GM11168 (cell line): Measurements from ENCODE around the gene G6PC2.
"Not testable (repeated sequence)": the region's sequence is repeated elsewhere in the genome, so short reads cannot be mapped to it uniquely, and the experiment has no call there.

Source experiments
- in situ Hi-C: fragments of 300-500 bp; cut with MboI; formaldehyde crosslinking; loops from one replicate; pipeline ENCODE4 v1.12.0; 2022; ENCODE audit warnings: low sequenced_read_pairs; ENCODE audit not compliant: unreplicated experiment

The G6PC2 gene, protein sequence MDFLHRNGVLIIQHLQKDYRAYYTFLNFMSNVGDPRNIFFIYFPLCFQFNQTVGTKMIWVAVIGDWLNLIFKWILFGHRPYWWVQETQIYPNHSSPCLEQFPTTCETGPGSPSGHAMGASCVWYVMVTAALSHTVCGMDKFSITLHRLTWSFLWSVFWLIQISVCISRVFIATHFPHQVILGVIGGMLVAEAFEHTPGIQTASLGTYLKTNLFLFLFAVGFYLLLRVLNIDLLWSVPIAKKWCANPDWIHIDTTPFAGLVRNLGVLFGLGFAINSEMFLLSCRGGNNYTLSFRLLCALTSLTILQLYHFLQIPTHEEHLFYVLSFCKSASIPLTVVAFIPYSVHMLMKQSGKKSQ

DNA sequence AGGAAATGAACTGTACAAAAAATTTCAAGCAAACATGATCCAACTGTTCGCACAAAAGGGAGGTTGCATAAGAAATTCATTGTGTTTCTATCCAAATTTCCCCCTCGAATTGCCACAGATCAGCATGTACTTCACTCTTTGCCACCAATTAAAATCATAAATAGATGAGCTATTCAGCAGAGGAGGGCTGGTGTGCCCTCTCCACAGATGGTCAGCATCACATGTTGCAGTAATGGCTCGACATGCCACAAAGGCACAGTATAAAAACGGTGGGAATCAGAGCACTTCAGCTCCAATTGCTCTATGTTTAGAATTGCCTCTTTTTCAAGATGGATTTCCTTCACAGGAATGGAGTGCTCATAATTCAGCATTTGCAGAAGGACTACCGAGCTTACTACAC is at the start of gene G6PC2:
Gene G6PC2, plus strand, starts transcription at position 289 of the 400 bp plus-strand sequence. Its CDS starts 41 bp downstream, at position 330.
- in situ Hi-C loops, result loop anchor here (25.0 kb wide), 1 partner anchor 739 kb away; no protein-coding TSS in a partner anchor

DNA sequence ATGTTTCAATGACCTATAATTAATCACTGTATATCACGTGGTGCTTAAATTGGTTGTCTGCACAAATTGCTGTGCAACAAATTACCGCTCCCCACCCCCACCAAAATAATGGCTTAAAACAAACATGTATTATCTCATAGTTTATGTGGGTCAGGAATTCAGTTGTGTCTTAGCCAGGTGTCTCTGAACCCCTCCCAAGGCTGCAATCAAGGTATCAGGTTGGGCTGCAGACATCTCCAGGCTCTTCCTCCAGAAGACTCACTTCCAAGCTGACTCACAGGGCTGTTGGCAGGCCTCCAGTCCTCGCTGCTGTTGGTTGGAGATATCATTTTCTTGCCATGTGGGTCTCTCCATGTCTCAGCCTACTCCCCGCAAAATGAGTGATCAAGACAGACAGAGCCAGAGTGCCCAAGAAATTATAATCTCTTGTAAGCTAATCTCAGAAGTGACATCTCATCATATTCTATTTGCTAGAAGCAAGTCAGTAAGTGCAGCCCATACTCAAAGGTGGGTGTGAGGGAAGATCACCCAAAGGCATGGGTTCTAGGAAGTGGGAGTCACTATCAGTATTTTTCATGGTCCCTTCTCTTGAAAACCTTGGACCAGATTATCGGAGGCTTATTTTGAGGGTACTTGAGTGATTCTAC is 49.3 kb upstream of the G6PC2 start:
- in situ Hi-C loops, result no loop called here

- in situ Hi-C loops, result no loop called here
These were observed 48.6 kb upstream of the G6PC2 start for GRCh38 chr2:168852481-168852880.

DNA sequence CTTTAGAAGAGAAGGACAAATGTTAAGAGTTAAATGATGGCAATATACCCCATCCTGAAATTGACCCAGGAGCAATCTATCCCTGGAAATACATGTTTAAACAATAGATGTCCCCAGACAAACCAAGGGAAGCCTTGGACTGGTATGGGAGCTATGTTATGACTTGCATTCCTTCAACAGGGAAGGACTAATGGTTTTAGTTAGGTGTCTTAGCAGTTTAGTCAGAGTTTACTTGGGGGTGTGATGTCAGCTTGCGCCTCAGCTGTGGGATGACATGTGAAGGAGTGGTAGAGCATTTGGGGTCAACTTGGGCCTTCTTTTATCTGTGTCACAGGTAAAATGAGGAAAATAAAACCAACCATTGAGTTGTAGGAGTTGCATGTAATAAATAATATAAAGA is 47.6 kb upstream of the G6PC2 start:
- in situ Hi-C loops, result no loop called here

- in situ Hi-C loops, result no loop called here
These were observed 46.4 kb upstream of the G6PC2 start for GRCh38 chr2:168854651-168855050.

GRCh38 chr2:168855601-168856000 is 45.5 kb upstream of the G6PC2 start:
- in situ Hi-C loops, result no loop called here

DNA sequence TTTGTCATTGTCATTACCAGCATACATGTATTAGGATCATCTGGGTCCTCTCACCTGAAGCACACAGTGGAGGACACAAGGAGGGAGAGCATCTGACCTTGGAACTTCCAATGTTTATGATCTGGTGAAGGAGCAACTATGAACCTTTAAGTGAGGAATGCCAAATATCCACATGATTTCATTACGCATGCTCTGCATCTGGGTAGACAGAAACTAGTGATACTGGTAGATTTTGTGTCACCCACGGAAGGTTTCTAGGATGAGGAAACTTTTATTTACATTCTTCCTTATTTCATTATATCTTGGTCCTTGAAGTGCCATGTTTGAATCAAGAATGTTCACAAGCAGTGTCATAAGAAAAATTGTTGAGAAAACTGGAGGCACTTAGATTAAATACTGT is 42.9 kb upstream of the G6PC2 start:
- in situ Hi-C loops, result no loop called here

- in situ Hi-C loops, result not testable (repeated sequence)
These were observed 33.9 kb upstream of the G6PC2 start for GRCh38 chr2:168867164-168867563.

DNA sequence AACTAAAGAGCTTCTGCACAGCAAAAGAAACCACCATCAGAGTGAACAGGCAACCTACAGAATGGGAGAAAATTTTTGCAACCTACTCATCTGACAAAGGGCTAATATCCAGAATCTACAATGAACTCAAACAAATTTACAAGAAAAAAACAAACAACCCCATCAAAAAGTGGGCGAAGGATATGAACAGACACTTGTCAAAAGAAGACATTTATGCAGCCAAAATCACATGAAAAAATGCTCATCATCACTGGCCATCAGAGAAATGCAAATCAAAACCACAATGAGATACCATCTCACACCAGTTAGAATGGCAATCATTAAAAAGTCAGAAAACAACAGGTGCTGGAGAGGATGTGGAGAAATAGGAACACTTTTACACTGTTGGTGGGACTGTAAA is 30.7 kb upstream of the G6PC2 start:
- in situ Hi-C loops, result not testable (repeated sequence)

DNA sequence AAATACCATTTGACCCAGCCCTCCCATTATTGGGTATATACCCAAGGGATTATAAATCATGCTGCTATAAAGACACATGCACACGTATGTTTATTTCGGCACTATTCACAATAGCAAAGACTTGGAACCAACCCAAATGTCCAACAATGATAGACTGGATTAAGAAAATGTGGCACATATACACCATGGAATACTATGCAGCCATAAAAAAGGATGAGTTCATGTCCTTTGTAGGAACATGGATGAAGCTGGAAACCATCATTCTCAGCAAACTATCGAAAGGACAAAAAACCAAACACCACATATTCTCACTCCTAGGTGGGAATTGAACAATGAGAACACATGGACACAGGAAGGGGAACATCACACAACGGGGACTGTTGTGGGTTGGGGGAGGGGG is 30.3 kb upstream of the G6PC2 start:
- in situ Hi-C loops, result not testable (repeated sequence)

- in situ Hi-C loops, result no loop called here
These were observed 26.6 kb upstream of the G6PC2 start for GRCh38 chr2:168874368-168875054.

DNA sequence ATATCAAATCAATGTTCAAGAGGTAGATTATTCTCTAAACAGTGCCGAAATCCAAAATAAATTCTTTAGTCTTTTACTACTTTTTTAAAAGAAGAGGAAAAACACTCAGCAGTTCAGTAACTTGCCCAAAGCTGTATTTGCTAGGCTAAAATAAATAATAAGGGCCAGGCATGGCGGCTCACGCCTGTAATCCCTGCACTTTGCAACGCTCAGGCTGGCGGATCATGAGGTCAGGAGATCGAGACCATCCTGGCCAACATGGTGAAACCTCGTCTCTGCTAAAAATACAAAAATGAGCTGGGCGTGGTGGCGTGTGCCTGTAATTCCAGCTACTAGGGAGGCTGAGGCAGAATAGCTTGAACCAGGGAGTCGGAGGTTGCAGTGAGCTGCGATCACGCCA is 18.9 kb upstream of the G6PC2 start:
- in situ Hi-C loops, result not testable (repeated sequence)

- in situ Hi-C loops, result no loop called here
These were observed 16.1 kb upstream of the G6PC2 start for GRCh38 chr2:168884975-168885374.

GRCh38 chr2:168889635-168890005 is 11.5 kb upstream of the G6PC2 start:
- in situ Hi-C loops, result no loop called here

- in situ Hi-C loops, result no loop called here
These were observed 10.9 kb upstream of the G6PC2 start, which contains the start of gene SPC25 for GRCh38 chr2:168890006-168890782. Gene SPC25 (minus strand): TSS chr2:168890430. CDS start chr2:168889519, 911 bp downstream.

DNA sequence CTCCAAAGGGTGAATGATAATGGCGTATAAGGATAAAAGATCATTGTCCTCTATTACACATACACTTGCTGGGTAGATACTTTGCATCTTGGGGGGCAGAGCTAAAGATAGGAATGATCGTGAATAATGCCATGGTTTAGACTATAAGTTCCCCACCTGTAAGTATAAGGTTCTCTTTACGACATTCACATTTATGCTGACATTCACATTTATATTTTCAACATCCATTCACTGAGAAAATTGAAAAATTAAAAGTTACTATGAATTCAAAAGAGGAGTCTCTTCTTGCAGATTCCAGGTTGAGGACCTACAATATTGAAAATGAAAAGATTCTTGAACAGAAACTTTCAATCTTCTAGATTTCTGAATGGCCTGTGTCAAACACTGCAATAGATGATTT is 8.8 kb upstream of the G6PC2 start:
- in situ Hi-C loops, result no loop called here

- in situ Hi-C loops, result no loop called here
These were observed 7.0 kb upstream of the G6PC2 start for GRCh38 chr2:168894101-168894500.

DNA sequence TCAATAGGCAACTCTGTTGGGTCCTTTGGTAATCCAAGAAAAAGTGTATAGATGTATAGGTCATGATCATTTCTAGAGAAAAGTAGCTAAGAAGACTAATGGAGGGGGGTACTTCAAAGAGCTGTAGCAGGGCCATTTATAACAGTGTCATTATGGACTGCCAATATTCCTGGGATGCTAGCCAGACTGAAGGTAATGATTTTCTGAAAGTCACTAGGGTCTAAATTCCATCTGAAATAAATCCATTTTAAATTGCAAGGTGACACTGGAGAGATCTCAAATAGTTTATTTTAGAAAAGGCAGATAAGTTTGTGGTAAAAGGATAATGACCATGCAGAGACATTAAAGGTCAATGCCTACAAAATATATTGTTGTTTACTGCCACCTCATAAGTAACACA is 6.4 kb upstream of the G6PC2 start:
- in situ Hi-C loops, result no loop called here

- in situ Hi-C loops, result no loop called here
These were observed 5.3 kb upstream of the G6PC2 start for GRCh38 chr2:168895771-168896170.

- in situ Hi-C loops, result no loop called here
These were observed 4.3 kb upstream of the G6PC2 start for GRCh38 chr2:168896783-168897182.
